Measurements from ENCODE around the gene ST6GALNAC4. TPM values are rescaled to one million over a fixed set of nuclear protein-coding genes. Genes with fewer than 3 reads are reported as not detected.
A peak's percentile ranks its signal among the peaks of the same experiment; 100 is the strongest.
"Not testable (repeated sequence)": the region's sequence is repeated elsewhere in the genome, so short reads cannot be mapped to it uniquely, and the experiment has no call there.

Gene ST6GALNAC4
- total RNA-seq, 1 experiment from 2014 or later = 38.0 TPM

DNA sequence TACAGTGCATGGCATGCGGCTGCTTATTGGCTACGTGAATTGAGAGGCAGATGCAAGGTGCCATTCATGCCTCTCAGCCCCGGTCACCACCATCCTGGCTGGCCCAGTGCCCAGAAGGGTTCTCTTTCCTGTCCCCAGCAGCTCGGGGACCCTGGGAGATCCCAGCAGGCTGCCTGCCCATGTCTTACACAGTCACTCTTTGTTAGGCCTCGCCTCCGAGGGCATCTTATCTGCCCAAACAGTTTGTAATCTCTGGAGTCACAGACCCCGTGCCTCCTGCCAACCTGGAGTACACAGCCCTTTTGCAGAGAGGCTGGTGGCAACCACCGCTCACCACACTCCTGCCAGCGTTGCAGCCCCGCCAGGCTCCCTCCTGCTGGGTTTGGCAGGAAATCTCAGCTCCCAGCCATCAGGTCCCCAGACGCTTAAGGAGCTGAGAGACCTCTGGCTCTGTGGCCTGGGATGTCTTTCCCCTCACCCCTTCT, 32.4 kb downstream of the ST6GALNAC4 start:
- DNase-seq (ENCODE audit: low read depth, low spot score) (no peak), ATAC-seq (peak; percentile 75)
- Histone ChIP-seq H3K27me3 (ENCODE audit: control insufficient read depth, insufficient read depth, low read length) (no peaks in the 10 kb centered on the region), H3K36me3 (ENCODE audit: control insufficient read depth, insufficient read depth, low read length) (no peaks in the 10 kb centered on the region), H3K9me3 (ENCODE audit: control insufficient read depth, insufficient read depth, low read depth, low read length) (no peaks in the 10 kb centered on the region), H3K4me1 (ENCODE audit: control insufficient read depth, insufficient read depth, low read length) (peaks cover 26% of the 10 kb centered on the region), H3K4me3 (ENCODE audit: low read depth in 2 of 2, low read length in 2 of 2) (no peak overlapping the region), H3K27ac (ENCODE audit: low read length) (peak overlapping the region; percentile 74)
- TF ChIP-seq SIN3A (IDR thresholded peaks at IDR 0.05; ENCODE audit: borderline replicate concordance, insufficient read depth, low read depth, low read length) (no peak), TCF7L2 (IDR thresholded peaks at IDR 0.05; ENCODE audit: low read depth, low read length) (0 out of 2 replicates have a peak, but pooled peaks have one; percentile 27)
- intact Hi-C loops (cut with micrococcal nuclease; ENCODE audit: unreplicated experiment) (no loop called here), in situ Hi-C loops (cut with HindIII; ENCODE audit: low pct_unique_long_range_greater_than_20kb, low sequenced_read_pairs) (no loop called here)
- ChIA-PET CTCF (interaction anchor here (1.4 kb wide), 1 partner anchor 15 kb away, joined by 8 read pairs; no protein-coding TSS in a partner anchor), POLR2A (no interaction called here)
- BruUV-seq (replicated peaks) = no TSS peak

DNA sequence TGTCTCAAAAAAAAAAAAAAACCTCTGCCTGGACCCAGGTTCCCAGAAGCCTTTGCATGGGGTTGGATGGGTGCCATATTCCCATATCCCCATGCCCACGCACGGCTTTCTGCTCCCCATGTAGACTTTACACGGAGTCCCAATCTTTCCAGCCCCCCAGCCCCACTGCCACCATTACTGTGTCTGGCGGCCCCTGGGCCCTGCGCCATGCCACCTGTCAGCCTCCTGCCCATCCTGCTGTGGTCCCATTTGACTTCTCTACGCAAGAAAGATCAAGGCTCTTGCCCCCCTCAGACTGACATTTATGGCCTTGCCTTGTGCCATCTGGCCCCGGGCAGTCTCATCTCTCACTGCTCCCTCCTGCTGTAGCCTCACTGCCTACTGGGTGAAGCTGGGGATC, 32.9 kb downstream of the ST6GALNAC4 start:
- ATAC-seq (no peak), DNase-seq (ENCODE audit: low read depth, low spot score) (no peak)
- TF ChIP-seq POLR2AphosphoS5 (IDR thresholded peaks at IDR 0.05; ENCODE audit: low read depth, low read length) = no peak
- no peak for TF ChIP-seq SIN3A (IDR thresholded peaks at IDR 0.05; ENCODE audit: borderline replicate concordance, insufficient read depth, low read depth, low read length)
- TF ChIP-seq, protein P1, sequence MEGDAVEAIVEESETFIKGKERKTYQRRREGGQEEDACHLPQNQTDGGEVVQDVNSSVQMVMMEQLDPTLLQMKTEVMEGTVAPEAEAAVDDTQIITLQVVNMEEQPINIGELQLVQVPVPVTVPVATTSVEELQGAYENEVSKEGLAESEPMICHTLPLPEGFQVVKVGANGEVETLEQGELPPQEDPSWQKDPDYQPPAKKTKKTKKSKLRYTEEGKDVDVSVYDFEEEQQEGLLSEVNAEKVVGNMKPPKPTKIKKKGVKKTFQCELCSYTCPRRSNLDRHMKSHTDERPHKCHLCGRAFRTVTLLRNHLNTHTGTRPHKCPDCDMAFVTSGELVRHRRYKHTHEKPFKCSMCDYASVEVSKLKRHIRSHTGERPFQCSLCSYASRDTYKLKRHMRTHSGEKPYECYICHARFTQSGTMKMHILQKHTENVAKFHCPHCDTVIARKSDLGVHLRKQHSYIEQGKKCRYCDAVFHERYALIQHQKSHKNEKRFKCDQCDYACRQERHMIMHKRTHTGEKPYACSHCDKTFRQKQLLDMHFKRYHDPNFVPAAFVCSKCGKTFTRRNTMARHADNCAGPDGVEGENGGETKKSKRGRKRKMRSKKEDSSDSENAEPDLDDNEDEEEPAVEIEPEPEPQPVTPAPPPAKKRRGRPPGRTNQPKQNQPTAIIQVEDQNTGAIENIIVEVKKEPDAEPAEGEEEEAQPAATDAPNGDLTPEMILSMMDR (IDR thresholded peaks at IDR 0.05) = no peak
- TF ChIP-seq, protein P2, sequence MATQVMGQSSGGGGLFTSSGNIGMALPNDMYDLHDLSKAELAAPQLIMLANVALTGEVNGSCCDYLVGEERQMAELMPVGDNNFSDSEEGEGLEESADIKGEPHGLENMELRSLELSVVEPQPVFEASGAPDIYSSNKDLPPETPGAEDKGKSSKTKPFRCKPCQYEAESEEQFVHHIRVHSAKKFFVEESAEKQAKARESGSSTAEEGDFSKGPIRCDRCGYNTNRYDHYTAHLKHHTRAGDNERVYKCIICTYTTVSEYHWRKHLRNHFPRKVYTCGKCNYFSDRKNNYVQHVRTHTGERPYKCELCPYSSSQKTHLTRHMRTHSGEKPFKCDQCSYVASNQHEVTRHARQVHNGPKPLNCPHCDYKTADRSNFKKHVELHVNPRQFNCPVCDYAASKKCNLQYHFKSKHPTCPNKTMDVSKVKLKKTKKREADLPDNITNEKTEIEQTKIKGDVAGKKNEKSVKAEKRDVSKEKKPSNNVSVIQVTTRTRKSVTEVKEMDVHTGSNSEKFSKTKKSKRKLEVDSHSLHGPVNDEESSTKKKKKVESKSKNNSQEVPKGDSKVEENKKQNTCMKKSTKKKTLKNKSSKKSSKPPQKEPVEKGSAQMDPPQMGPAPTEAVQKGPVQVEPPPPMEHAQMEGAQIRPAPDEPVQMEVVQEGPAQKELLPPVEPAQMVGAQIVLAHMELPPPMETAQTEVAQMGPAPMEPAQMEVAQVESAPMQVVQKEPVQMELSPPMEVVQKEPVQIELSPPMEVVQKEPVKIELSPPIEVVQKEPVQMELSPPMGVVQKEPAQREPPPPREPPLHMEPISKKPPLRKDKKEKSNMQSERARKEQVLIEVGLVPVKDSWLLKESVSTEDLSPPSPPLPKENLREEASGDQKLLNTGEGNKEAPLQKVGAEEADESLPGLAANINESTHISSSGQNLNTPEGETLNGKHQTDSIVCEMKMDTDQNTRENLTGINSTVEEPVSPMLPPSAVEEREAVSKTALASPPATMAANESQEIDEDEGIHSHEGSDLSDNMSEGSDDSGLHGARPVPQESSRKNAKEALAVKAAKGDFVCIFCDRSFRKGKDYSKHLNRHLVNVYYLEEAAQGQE (IDR thresholded peaks at IDR 0.05; ENCODE audit: insufficient read depth in 1 of 2, low read depth in 2 of 2, low read length in 1 of 2) = no peak
- TF ChIP-seq TCF7L2 (IDR thresholded peaks at IDR 0.05; ENCODE audit: low read depth, low read length) = peak; percentile 45; the same call in 1 of the 2 replicates
- ChIA-PET POLR2A (no interaction called here), CTCF (no interaction called here)
- in situ Hi-C loops (cut with HindIII; ENCODE audit: low pct_unique_long_range_greater_than_20kb, low sequenced_read_pairs) (no loop called here), intact Hi-C loops (cut with micrococcal nuclease; ENCODE audit: unreplicated experiment) (no loop called here)
- peaks cover 28% of the 10 kb centered on the region for H3K4me1 ChIP-seq (ENCODE audit: control insufficient read depth, insufficient read depth, low read length)
- H3K36me3 ChIP-seq (ENCODE audit: control insufficient read depth, insufficient read depth, low read length) = no peaks in the 10 kb centered on the region
- H3K4me3 ChIP-seq (ENCODE audit: low read depth in 2 of 2, low read length in 2 of 2) = no peak overlapping the region
- BruUV-seq (replicated peaks) = no TSS peak
- H3K27me3 ChIP-seq (ENCODE audit: control insufficient read depth, insufficient read depth, low read length) = no peaks in the 10 kb centered on the region
- no peaks in the 10 kb centered on the region for H3K9me3 ChIP-seq (ENCODE audit: control insufficient read depth, insufficient read depth, low read depth, low read length)
- no peak overlapping the region; the same call in 1 of the 2 replicates for H3K27ac ChIP-seq (ENCODE audit: low read length)

DNA sequence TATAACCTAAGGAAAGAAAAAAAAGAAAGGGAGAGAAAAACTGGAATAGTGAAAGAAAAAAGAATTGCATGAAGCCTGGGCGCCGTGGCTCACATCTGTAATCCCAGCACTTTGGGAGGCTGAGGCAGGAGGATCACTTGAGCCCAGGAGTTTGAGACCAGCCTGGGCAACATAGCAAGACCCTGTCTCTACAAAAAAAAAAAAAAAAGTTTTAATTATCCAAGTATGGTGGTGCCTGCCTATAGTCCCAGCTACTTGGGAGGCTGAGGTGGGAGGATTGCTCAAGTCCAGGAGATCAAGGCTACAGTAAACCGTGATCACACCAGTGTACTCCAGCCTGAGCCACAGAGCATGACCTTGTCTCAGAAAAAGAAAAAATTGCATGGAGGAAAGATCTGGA, 35.1 kb downstream of the ST6GALNAC4 start:
- H3K9me3 ChIP-seq (ENCODE audit: control insufficient read depth, insufficient read depth, low read depth, low read length); H3K36me3 ChIP-seq (ENCODE audit: control insufficient read depth, insufficient read depth, low read length); POLR2A ChIA-PET; BruUV-seq (replicated peaks); H3K4me3 ChIP-seq (ENCODE audit: low read depth in 2 of 2, low read length in 2 of 2); DNase-seq (ENCODE audit: low read depth, low spot score); in situ Hi-C loops (cut with HindIII; ENCODE audit: low pct_unique_long_range_greater_than_20kb, low sequenced_read_pairs); H3K27ac ChIP-seq (ENCODE audit: low read length); H3K27me3 ChIP-seq (ENCODE audit: control insufficient read depth, insufficient read depth, low read length); intact Hi-C loops (cut with micrococcal nuclease; ENCODE audit: unreplicated experiment); ATAC-seq: not testable (repeated sequence)
- CTCF ChIA-PET = interaction anchor here (0.6 to 1.1 kb wide), 2 partner anchors 17 to 272 kb away, joined by 3 to 8 read pairs; no protein-coding TSS in a partner anchor
- H3K4me1 ChIP-seq (ENCODE audit: control insufficient read depth, insufficient read depth, low read length) = peaks cover 37% of the 10 kb centered on the region

Data from Panc1 (cell line).